Jurkat, Clone E6-1 (cell line): ENCODE measurements around the gene SUN5.
"Not testable (repeated sequence)": the region's sequence is repeated elsewhere in the genome, so short reads cannot be mapped to it uniquely, and the experiment has no call there.

ENCODE experiments used
- DNase-seq: peaks from one replicate; pipeline ENCODE4 v3.0.0-alpha.2; 2011; ENCODE audit warnings: low read depth, low spot score
- H3K4me3 ChIP-seq: 2 replicates; pipeline ENCODE4 v1.5.1; 2011; ENCODE audit warnings: mild to moderate bottlenecking, low read length, control low read depth, moderate library complexity

The SUN5 gene

DNA sequence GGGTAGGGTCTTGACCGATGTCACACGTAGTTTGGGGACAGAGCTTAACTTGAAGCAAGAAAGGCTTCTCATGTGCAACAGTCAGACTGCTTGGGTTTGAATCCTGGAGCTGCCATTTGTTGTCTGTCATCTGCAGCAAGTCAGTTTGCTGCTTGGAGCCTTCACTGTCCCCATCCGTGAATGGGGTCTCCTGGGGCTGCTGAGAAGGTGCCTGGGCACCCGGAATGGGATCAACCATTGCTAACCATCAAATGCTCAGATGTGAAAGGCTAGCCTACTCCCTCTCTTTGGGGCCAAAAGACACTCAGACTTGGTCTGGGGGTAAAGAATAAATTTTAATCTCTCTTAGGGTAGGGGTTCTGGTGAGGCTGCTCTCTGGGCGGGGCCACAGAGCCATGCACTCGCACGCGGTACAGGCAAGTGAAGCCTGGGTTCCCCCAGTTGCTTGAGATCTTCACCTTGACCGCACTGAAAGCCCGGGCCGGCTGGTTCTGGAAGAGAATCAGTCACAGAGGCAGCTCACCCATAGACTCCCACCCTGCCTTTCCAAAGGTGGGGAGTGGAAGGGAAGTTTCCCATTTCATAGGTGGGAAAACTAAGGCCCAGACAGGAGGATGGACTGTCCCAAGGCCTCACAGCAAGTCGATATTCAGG lies 20.6 kb downstream of the SUN5 start:
- no peak for DNase-seq
- H3K4me3 ChIP-seq: no peak overlapping the region

GRCh38 chr20:32982617-32983458 lies 21.4 kb downstream of the SUN5 start:
- no peak overlapping the region for H3K4me3 ChIP-seq
- DNase-seq: no peak

DNA sequence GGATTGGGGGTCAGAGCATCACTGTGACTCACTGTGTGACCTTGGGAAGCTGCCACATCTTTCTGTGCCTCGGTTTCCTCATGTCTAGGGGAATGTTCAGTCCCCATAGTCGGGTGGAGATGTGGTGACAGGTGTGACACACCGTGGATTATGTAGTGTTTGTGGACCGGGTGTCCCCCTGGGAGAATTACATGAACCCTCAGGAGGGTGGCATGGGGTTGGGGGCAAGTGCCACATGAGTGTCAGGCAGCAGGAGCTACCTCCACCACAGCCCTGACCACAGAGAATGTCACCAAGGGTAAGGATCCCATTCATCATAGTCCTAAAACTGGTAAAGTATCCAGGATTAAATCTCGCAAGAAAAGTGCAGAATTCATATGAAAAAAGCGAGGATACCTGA lies 23.2 kb downstream of the SUN5 start:
- no peak overlapping the region for H3K4me3 ChIP-seq
- DNase-seq: no peak

- no peak for DNase-seq
- H3K4me3 ChIP-seq: no peak overlapping the region
Measured at GRCh38 chr20:32980131-32980941, 23.9 kb downstream of the SUN5 start.

DNA sequence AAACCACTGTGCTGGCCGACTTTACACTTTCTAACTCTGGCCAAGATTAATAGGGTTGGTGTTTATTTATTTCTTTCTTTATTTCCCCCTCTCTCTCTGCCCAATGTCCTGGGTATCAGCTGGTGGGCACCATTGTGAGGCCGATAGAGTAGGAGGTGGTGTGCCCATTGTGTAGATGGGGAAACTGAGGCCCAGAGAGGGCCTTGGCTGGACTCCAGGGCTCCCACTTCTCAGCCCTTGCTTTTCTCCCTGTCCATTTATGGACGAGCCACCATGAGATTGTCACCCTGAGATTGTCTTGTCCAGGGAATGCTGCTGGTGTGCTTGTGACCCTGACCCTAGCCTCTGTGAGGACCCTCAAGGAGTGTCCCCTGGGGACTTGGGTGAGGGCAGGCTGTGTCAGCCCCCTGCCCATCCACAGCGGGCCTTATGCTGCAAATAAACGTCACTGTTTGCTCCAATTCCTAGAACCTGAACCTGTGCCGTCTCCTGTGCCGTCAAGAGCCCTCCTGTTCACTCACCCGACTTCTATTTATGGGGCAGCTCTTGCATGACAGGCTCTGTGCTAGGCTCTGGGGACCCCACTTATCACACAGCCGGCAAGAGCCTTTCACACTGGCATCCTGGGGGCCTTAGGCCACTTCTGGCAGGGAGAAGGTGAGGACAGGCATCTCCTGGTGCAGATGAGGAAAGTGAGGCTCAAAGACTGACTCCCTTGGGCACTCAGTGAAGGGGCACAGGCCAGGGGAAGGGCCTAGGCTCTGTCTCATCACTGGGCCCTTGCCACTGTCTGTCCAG lies 24.8 kb downstream of the SUN5 start:
- DNase-seq: no peak
- no peak overlapping the region for H3K4me3 ChIP-seq

- H3K4me3 ChIP-seq: no peak overlapping the region
- DNase-seq: no peak
Measured at GRCh38 chr20:32978009-32978335, 26.3 kb downstream of the SUN5 start.

DNA sequence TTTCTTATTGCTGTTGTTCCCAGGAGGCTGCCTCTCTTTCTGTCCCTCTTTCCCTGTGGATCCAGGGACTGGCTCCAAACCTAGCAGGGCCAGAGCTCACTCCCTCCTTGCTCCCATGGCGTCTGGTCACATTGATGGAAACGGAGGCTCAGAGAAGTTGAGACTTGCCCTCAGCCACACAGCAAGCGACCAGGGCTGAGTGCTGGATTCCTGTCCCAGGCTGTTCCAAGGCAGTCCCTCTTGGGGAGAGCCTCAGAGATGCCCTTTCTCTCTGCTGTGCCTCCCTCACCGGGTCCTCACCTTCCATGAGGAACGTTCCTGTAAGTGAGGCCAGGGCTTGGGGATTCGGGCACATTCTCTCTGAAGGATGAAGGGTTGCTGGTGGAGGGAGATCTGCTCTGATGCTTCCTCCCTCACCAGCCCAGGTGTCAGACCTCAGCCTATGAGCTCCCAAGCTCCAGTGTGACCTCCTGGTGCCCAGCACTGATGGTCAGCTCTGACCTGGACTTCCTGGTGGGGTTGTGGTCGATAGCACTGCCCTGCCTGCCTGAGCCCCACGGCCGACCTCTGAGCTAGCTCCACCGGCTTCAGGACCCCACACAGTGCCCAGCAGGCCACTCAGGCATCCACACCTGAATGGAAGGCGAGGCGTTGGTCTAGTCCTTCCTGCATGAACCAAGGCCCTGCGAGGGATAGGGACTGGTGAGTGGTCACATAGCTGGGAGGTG lies 26.8 kb downstream of the SUN5 start:
- H3K4me3 ChIP-seq: peak overlapping the region; percentile 41
- DNase-seq: no peak

DNA sequence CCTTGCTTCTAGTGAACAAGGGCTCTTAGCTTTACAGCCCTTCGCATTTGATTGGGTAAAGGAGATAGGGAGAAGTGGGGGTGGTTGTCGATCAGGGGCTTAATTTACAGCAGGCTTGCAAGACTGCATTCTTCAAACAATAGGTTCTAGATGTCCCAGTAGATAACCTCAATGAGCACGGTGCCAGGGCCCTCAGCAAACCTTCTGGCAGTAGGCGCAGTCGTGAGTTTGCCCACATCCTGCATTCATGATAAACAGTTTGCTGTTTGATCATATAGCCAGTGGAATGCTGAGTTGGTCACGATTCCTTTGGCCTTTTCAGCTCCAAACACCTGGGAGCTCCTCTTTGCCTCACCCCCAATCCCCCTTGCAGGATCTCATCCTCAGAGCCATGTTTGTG lies 27.5 kb downstream of the SUN5 start:
- H3K4me3 ChIP-seq: peak overlapping the region; percentile 42
- peak; percentile 97 for DNase-seq

DNA sequence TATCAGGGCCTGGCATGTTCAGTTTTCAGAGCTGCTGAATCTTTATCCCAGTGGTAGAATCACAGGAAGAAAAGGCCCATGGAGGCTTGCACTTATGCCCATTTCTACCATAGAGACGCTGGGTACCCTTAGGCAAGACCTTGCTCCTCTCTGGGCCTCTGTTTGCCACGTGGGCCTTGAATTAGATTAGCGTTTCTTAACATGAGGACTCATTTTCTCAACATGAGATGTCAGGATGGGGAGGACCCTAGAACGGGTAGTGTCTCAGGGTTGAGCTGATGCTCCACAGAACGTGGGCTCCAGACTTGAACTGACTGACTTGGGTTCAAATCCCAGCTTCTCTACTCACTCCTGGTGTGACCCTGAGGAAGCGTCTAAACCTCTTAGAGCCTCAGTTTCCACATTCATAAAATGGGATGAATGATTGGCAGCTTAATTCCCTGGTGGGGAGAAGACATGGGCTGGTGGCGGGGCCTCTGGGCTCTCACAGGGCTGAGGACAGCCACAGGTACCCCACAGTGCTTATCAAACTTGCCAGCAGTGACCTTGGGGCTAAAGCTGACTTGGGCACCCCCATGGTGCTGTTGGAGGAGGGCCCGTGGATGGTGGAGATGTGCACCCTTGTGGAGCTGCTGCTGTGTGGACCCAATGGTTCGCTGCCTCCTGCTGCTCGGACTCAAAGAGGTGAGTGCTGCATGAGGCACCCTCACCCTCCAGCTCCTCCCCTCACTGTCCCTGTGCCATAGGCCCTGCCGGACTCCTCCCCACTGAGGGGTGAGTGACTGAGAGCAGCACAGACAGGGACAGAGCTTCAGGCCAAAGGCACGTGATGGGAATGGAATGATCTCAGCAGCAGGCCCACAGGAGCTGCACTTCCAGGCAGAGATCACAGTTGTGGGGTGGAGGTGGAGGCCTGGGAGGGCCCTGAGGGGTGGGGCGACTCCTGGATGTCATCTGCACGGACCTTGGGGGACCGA lies 28.2 kb downstream of the SUN5 start:
- DNase-seq: peak; percentile 65
- peak overlapping the region; percentile 42 for H3K4me3 ChIP-seq

DNA sequence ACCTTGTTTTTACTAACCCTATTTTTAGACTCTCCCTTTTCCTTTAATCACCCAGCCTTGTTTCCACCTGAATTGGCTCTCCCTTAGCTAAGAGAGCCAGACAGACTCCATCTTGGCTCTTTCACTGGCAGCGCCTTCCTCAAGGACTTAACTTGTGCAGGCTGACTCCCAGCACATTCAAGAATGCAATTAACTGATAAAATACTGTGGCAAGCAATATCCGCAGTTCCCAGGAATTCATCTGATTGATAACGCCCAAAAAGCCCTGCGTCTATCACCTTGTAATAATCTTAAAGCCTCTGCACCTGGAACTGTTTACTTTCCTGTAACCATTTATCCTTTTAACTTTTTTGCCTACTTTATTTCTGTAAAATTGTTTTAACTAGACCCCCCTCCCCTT lies 29.1 kb downstream of the SUN5 start:
- H3K4me3 ChIP-seq, DNase-seq: not testable (repeated sequence)

GRCh38 chr20:32974204-32975064 lies 29.8 kb downstream of the SUN5 start:
- not testable (repeated sequence) for H3K4me3 ChIP-seq, DNase-seq

DNA sequence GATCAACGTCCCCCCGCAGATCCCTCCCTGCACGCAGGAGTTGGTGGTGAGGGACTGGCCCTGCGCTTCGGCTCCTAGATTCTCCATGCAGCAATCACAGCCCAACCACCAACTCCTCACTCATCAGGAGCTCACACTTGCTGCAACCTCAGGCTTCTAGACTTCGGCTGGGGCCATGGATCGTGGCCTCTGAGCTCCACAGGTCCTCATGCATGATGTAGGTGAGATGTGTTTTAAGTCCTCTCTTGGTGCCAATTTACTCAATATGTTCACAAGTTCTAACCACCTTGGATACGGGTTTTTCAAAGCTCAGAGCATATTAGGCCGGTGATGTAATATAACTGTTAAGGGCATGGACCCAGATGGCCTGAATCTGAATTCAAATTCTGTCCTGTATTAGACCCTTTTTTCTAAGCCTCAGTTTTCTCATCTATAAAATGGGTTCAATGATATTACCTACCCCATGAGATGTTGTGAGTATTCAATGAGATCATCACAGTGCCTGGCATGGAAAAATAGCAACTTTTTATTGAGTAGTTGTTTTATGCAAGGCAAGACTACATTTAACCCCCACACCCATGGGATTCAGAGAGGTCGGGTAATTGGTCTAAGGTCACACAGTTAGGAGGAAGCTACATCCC lies 31.0 kb downstream of the SUN5 start:
- no peak for DNase-seq
- peak overlapping the region; percentile 74 for H3K4me3 ChIP-seq

- H3K4me3 ChIP-seq: peak overlapping the region; percentile 74
- peak; percentile 99 for DNase-seq
Measured at GRCh38 chr20:32972181-32973076, 31.8 kb downstream of the SUN5 start.

DNA sequence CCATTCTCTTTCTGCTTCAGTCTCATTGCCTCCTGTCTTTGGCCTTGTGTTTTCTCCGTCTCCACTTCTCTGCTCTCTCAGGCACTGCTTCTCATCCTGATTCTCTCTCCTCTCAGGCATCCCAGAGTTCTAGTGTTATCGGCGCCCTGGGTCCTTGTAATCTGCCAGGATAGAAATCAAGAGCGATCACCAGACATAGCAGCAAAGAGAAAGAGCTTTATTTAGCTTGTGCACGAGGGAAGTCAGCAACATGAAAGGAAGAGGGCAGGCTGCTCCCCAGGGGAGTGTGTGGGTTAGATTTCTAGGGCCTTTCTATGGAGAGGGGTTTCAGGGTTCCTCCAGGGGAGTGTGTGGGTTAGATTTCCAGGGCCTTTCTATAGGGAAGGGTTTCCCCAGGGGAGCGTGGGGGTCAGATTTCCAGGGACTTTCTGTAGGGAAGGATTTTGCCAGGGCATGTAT lies 32.5 kb downstream of the SUN5 start:
- peak; percentile 60 for DNase-seq
- H3K4me3 ChIP-seq: peak overlapping the region; percentile 74

DNA sequence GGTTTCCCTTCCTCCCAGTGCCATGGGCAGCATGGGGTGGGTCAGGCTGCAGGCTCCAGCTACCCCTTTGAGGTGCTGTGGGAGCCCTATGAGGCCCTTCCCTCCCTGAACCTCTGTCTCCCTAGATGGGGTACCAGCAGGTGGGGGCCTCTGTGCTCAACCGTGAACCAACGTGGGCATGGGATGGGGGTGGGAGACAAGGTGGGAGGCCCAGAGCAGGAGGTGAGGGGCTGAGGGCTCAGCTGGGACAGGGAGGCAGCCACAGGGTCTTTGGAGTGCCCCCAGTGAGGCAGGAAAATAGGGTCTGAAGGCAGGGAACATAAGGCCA lies 33.3 kb downstream of the SUN5 start:
- no peak overlapping the region for H3K4me3 ChIP-seq
- DNase-seq: no peak
